HEK293 (cell line): ENCODE results near the gene FIBCD1.

Source experiments
- CTCF ChIP-seq: fragments of 450-650 bp; formaldehyde crosslinking; IDR thresholded peaks from 2 replicates; pipeline ENCODE4 v1.5.1; 2016; ENCODE audit warnings: missing biosample characterization, missing genetic modification characterization
- GLIS1 ChIP-seq: fragments of 450-650 bp; formaldehyde crosslinking; IDR thresholded peaks from 2 replicates; pipeline ENCODE4 v1.5.1; 2016; ENCODE audit warnings: missing biosample characterization, missing genetic modification characterization
- HOXA7 ChIP-seq: sonication (generic); formaldehyde crosslinking; IDR thresholded peaks from 2 replicates; pipeline ENCODE4 v1.8.1; 2022; ENCODE audit warnings: missing genetic modification reagents, borderline replicate concordance
- INSM2 ChIP-seq: fragments of 450-650 bp; formaldehyde crosslinking; IDR thresholded peaks from 2 replicates; pipeline ENCODE4 v1.5.1; 2016; ENCODE audit warnings: missing biosample characterization, missing genetic modification characterization
- KLF10 ChIP-seq: fragments of 450-650 bp; IDR thresholded peaks from 2 replicates; pipeline ENCODE4 v1.5.1; 2018; ENCODE audit warnings: missing biosample characterization, mild to moderate bottlenecking, missing genetic modification characterization
- MYNN ChIP-seq: fragments of 450-650 bp; formaldehyde crosslinking; IDR thresholded peaks from 2 replicates; pipeline ENCODE4 v1.5.1; 2016; ENCODE audit warnings: missing biosample characterization, missing genetic modification characterization, borderline replicate concordance
- MZF1 ChIP-seq: fragments of 450-650 bp; formaldehyde crosslinking; IDR thresholded peaks from 2 replicates; pipeline ENCODE4 v1.5.1; 2017; ENCODE audit warnings: missing biosample characterization, missing genetic modification characterization, borderline replicate concordance
- RBAK ChIP-seq: fragments of 450-650 bp; formaldehyde crosslinking; IDR thresholded peaks from 2 replicates; pipeline ENCODE4 v1.5.1; 2016; ENCODE audit warnings: missing biosample characterization, missing genetic modification characterization
- REPIN1 ChIP-seq: fragments of 450-650 bp; formaldehyde crosslinking; IDR thresholded peaks from 2 replicates; pipeline ENCODE4 v1.5.1; 2017; ENCODE audit warnings: missing biosample characterization, missing genetic modification characterization, low read depth
- SCRT2 ChIP-seq: fragments of 450-650 bp; formaldehyde crosslinking; IDR thresholded peaks from 2 replicates; pipeline ENCODE4 v1.5.1; 2016; ENCODE audit warnings: missing biosample characterization, missing genetic modification characterization
- ZBTB44 ChIP-seq: fragments of 450-650 bp; IDR thresholded peaks from 2 replicates; pipeline ENCODE4 v1.5.1; 2018; ENCODE audit warnings: missing biosample characterization, mild to moderate bottlenecking, missing genetic modification characterization
- ZBTB48 ChIP-seq: fragments of 450-650 bp; formaldehyde crosslinking; IDR thresholded peaks from 2 replicates; pipeline ENCODE4 v1.5.1; 2016; ENCODE audit warnings: missing biosample characterization, missing genetic modification characterization
- ZFP37 ChIP-seq: fragments of 450-650 bp; formaldehyde crosslinking; IDR thresholded peaks from 2 replicates; pipeline ENCODE4 v1.5.1; 2016; ENCODE audit warnings: missing biosample characterization, missing genetic modification characterization
- ZFP41 ChIP-seq: fragments of 450-650 bp; formaldehyde crosslinking; IDR thresholded peaks from 2 replicates; pipeline ENCODE4 v1.5.1; 2016; ENCODE audit warnings: missing biosample characterization, missing genetic modification characterization, borderline replicate concordance
- ZFP69B ChIP-seq: fragments of 450-650 bp; formaldehyde crosslinking; IDR thresholded peaks from 2 replicates; pipeline ENCODE4 v1.5.1; 2016; ENCODE audit warnings: missing biosample characterization, missing genetic modification characterization
- ZNF133 ChIP-seq: fragments of 450-650 bp; formaldehyde crosslinking; IDR thresholded peaks from 2 replicates; pipeline ENCODE4 v1.5.1; 2016; ENCODE audit warnings: missing biosample characterization, missing genetic modification characterization
- ZNF155 ChIP-seq: fragments of 450-650 bp; formaldehyde crosslinking; IDR thresholded peaks from 2 replicates; pipeline ENCODE4 v1.5.1; 2016; ENCODE audit warnings: missing biosample characterization, missing genetic modification characterization
- ZNF157 ChIP-seq: fragments of 450-650 bp; formaldehyde crosslinking; IDR thresholded peaks from 2 replicates; pipeline ENCODE4 v1.5.1; 2016; ENCODE audit warnings: missing biosample characterization, missing genetic modification characterization
- ZNF202 ChIP-seq: fragments of 450-650 bp; formaldehyde crosslinking; IDR thresholded peaks from 2 replicates; pipeline ENCODE4 v1.5.1; 2016; ENCODE audit warnings: missing biosample characterization, missing genetic modification characterization, borderline replicate concordance
- ZNF221 ChIP-seq: fragments of 450-650 bp; formaldehyde crosslinking; IDR thresholded peaks from 2 replicates; pipeline ENCODE4 v1.5.1; 2017; ENCODE audit warnings: missing biosample characterization, missing genetic modification characterization, borderline replicate concordance
- ZNF292 ChIP-seq: fragments of 450-650 bp; formaldehyde crosslinking; IDR thresholded peaks from 2 replicates; pipeline ENCODE4 v1.5.1; 2016; ENCODE audit warnings: low read depth, missing biosample characterization, missing genetic modification characterization, borderline replicate concordance
- ZNF354C ChIP-seq: fragments of 450-650 bp; formaldehyde crosslinking; IDR thresholded peaks from 2 replicates; pipeline ENCODE4 v1.5.1; 2016; ENCODE audit warnings: missing biosample characterization, missing genetic modification characterization, low read depth, borderline replicate concordance
- ZNF394 ChIP-seq: fragments of 450-650 bp; formaldehyde crosslinking; IDR thresholded peaks from 2 replicates; pipeline ENCODE4 v1.5.1; 2016; ENCODE audit warnings: missing biosample characterization, missing genetic modification characterization, mild to moderate bottlenecking, moderate library complexity, borderline replicate concordance
- ZNF423 ChIP-seq: fragments of 450-650 bp; formaldehyde crosslinking; IDR thresholded peaks from 2 replicates; pipeline ENCODE4 v1.5.1; 2016; ENCODE audit warnings: missing biosample characterization, missing genetic modification characterization
- ZNF433 ChIP-seq: fragments of 450-650 bp; formaldehyde crosslinking; IDR thresholded peaks from 2 replicates; pipeline ENCODE4 v1.5.1; 2016; ENCODE audit warnings: missing biosample characterization, missing genetic modification characterization, low read depth
- ZNF514 ChIP-seq: fragments of 450-650 bp; formaldehyde crosslinking; IDR thresholded peaks from 2 replicates; pipeline ENCODE4 v1.5.1; 2016; ENCODE audit warnings: missing biosample characterization, missing genetic modification characterization
- ZNF529 ChIP-seq: fragments of 450-650 bp; formaldehyde crosslinking; IDR thresholded peaks from 2 replicates; pipeline ENCODE4 v1.5.1; 2017; ENCODE audit warnings: missing genetic modification characterization, missing biosample characterization; ENCODE audit not compliant: insufficient replicate concordance
- ZNF530 ChIP-seq: fragments of 450-650 bp; formaldehyde crosslinking; IDR thresholded peaks from 2 replicates; pipeline ENCODE4 v1.5.1; 2016; ENCODE audit warnings: low read depth, missing biosample characterization, missing genetic modification characterization
- ZNF571 ChIP-seq: fragments of 450-650 bp; formaldehyde crosslinking; IDR thresholded peaks from 2 replicates; pipeline ENCODE4 v1.5.0; 2017; ENCODE audit warnings: missing biosample characterization, missing genetic modification characterization
- ZNF585B ChIP-seq: fragments of 450-650 bp; formaldehyde crosslinking; IDR thresholded peaks from 2 replicates; pipeline ENCODE4 v1.5.1; 2016; ENCODE audit warnings: missing biosample characterization, missing genetic modification characterization
- ZNF600 ChIP-seq: fragments of 450-650 bp; formaldehyde crosslinking; IDR thresholded peaks from 2 replicates; pipeline ENCODE4 v1.5.1; 2016; ENCODE audit warnings: missing biosample characterization, missing genetic modification characterization
- ZNF610 ChIP-seq: fragments of 450-650 bp; formaldehyde crosslinking; IDR thresholded peaks from 2 replicates; pipeline ENCODE4 v1.5.1; 2016; ENCODE audit warnings: missing biosample characterization, missing genetic modification characterization, borderline replicate concordance
- ZNF624 ChIP-seq: fragments of 450-650 bp; formaldehyde crosslinking; IDR thresholded peaks from 2 replicates; pipeline ENCODE4 v1.5.1; 2017; ENCODE audit warnings: missing biosample characterization, missing genetic modification characterization
- ZNF654 ChIP-seq: fragments of 450-650 bp; formaldehyde crosslinking; IDR thresholded peaks from 2 replicates; pipeline ENCODE4 v1.5.1; 2016; ENCODE audit warnings: low read depth, missing biosample characterization, missing genetic modification characterization
- ZNF658 ChIP-seq: fragments of 450-650 bp; formaldehyde crosslinking; IDR thresholded peaks from 2 replicates; pipeline ENCODE4; 2016; ENCODE audit warnings: missing biosample characterization, missing genetic modification characterization
- ZNF704 ChIP-seq: fragments of 450-650 bp; formaldehyde crosslinking; IDR thresholded peaks from 2 replicates; pipeline ENCODE4 v1.5.1; 2016; ENCODE audit warnings: missing biosample characterization, missing genetic modification characterization
- ZNF843 ChIP-seq: fragments of 450-650 bp; formaldehyde crosslinking; IDR thresholded peaks from 2 replicates; pipeline ENCODE4 v1.5.1; 2016; ENCODE audit warnings: missing biosample characterization, missing genetic modification characterization

FIBCD1 gene

GRCh38 chr9:130985606-130986162, 46.6 kb upstream of the FIBCD1 start (continued):
- TF ChIP-seq ZNF354C (tag by site-specific recombination): 0 out of 2 replicates have a peak, but pooled peaks have one; percentile 47
- TF ChIP-seq ZNF585B (tag by site-specific recombination): no peak
- TF ChIP-seq ZFP41 (tag by site-specific recombination): no peak
- no peak for TF ChIP-seq REPIN1
- TF ChIP-seq ZBTB48 (tag by site-specific recombination): no peak
- no peak for TF ChIP-seq ZNF423 (tag by site-specific recombination)
- TF ChIP-seq MZF1 (tag by site-specific recombination): no peak; the same call in 1 of the 2 replicates
- 0 out of 2 replicates have a peak, but pooled peaks have one; percentile 59 for TF ChIP-seq ZNF514 (tag by site-specific recombination)
- no peak for TF ChIP-seq GLIS1 (tag by site-specific recombination)
- no peak for TF ChIP-seq ZNF658
- TF ChIP-seq SCRT2 (tag by site-specific recombination): no peak
- TF ChIP-seq HOXA7: no peak
- peak; percentile 35; the same call in 1 of the 2 replicates for TF ChIP-seq ZNF654 (tag by site-specific recombination)
- no peak for TF ChIP-seq ZNF221 (tag by site-specific recombination)
- no peak for TF ChIP-seq ZNF571 (tag by site-specific recombination)
- TF ChIP-seq CTCF (tag by site-specific recombination): no peak
- no peak for TF ChIP-seq ZNF610
- no peak for TF ChIP-seq ZNF530
- no peak for TF ChIP-seq ZBTB44 (tag by site-specific recombination)
- TF ChIP-seq ZNF292 (tag by site-specific recombination): peak; percentile 91; the same call in 1 of the 2 replicates
- TF ChIP-seq ZFP69B: no peak
- TF ChIP-seq RBAK (tag by site-specific recombination): no peak
- no peak for TF ChIP-seq ZNF529 (tag by site-specific recombination)
- no peak; the same call in 1 of the 2 replicates for TF ChIP-seq MYNN (tag by site-specific recombination)
- TF ChIP-seq ZNF843: no peak
- no peak for TF ChIP-seq ZNF133
- TF ChIP-seq ZNF433 (tag by site-specific recombination): peak; percentile 74
- no peak for TF ChIP-seq INSM2 (tag by site-specific recombination)
- TF ChIP-seq ZFP37: 0 out of 2 replicates have a peak, but pooled peaks have one; percentile 23
- TF ChIP-seq ZNF157 (tag by site-specific recombination): no peak
- TF ChIP-seq ZNF704 (tag by site-specific recombination): no peak
- no peak for TF ChIP-seq ZNF600 (tag by site-specific recombination)
- TF ChIP-seq ZNF155 (tag by site-specific recombination): no peak
- TF ChIP-seq ZNF394: peak; percentile 95
- no peak for TF ChIP-seq ZNF624 (tag by site-specific recombination)
- TF ChIP-seq ZNF202: peak; percentile 70; the same call in 1 of the 2 replicates
- no peak for TF ChIP-seq KLF10 (tag by site-specific recombination)
